ENCODE data around the gene EEF1B2. TPM values are rescaled to one million over a fixed set of nuclear protein-coding genes. Genes with fewer than 3 reads are reported as not detected.
"Not testable (repeated sequence)": the region's sequence is repeated elsewhere in the genome, so short reads cannot be mapped to it uniquely, and the experiment has no call there.

Gene EEF1B2
- total RNA-seq, 1 donor from 2014 or later, result 408 TPM

DNA sequence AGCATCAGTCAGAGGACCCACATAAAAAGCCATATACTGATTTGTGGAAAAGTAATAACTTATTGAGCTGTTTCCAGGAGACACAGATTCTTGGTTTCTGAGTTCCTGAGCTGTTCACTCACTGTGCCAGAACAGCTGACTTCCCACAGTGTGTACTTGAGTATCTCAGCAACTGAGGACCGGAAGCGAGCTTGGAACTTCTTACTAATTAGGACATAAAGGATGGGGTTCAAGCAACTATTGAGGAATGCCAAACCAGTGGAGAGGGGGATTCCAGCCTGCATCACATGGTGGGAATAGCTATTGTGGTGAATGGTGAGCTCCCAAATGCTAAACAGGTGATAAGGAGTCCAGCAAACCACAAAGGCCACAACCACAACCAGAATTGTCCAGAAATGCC, 16.4 kb downstream of the EEF1B2 start:
- TF ChIP-seq, protein P1, sequence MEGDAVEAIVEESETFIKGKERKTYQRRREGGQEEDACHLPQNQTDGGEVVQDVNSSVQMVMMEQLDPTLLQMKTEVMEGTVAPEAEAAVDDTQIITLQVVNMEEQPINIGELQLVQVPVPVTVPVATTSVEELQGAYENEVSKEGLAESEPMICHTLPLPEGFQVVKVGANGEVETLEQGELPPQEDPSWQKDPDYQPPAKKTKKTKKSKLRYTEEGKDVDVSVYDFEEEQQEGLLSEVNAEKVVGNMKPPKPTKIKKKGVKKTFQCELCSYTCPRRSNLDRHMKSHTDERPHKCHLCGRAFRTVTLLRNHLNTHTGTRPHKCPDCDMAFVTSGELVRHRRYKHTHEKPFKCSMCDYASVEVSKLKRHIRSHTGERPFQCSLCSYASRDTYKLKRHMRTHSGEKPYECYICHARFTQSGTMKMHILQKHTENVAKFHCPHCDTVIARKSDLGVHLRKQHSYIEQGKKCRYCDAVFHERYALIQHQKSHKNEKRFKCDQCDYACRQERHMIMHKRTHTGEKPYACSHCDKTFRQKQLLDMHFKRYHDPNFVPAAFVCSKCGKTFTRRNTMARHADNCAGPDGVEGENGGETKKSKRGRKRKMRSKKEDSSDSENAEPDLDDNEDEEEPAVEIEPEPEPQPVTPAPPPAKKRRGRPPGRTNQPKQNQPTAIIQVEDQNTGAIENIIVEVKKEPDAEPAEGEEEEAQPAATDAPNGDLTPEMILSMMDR (IDR thresholded peaks at IDR 0.05), result no peak
- no peaks in the 10 kb centered on the region for H3K36me3 ChIP-seq
- H3K4me1 ChIP-seq, result no peaks in the 10 kb centered on the region
- no peaks in the 10 kb centered on the region for H3K27me3 ChIP-seq (ENCODE audit: low read depth)
- intact Hi-C loops (cut with DNase I), result no loop called here
- no peaks in the 10 kb centered on the region for H3K9me3 ChIP-seq
- DNase-seq (no peak), ATAC-seq (no peak)
- H3K4me3 ChIP-seq, result no peak overlapping the region
- H3K27ac ChIP-seq, result no peak overlapping the region

DNA sequence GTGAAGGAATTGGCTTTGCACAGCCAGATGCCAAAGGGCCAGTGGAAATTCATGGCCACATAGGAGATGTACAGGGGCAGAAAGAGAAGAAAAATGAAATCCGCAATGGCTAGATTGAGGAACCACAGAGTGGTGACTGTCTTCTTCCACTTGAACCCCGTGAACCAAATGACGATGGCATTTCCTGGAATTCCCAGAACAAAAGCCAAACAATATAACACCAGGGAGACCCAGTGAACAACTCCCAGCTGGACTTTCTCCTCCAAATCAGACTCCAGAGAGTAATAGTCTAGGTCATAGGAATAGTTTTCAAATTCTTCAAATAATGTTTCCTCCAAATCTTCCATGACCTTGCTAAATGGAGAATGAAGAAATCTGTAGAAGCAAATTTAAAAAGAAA, 17.2 kb downstream of the EEF1B2 start:
- Histone ChIP-seq H3K9me3 (no peaks in the 10 kb centered on the region), H3K4me1 (no peaks in the 10 kb centered on the region), H3K27ac (no peak overlapping the region), H3K4me3 (no peak overlapping the region), H3K27me3 (ENCODE audit: low read depth) (no peaks in the 10 kb centered on the region), H3K36me3 (no peaks in the 10 kb centered on the region)
- DNase-seq (no peak), ATAC-seq (no peak)
- TF ChIP-seq, protein P1 (IDR thresholded peaks at IDR 0.05), result no peak
- intact Hi-C loops (cut with DNase I), result no loop called here

DNA sequence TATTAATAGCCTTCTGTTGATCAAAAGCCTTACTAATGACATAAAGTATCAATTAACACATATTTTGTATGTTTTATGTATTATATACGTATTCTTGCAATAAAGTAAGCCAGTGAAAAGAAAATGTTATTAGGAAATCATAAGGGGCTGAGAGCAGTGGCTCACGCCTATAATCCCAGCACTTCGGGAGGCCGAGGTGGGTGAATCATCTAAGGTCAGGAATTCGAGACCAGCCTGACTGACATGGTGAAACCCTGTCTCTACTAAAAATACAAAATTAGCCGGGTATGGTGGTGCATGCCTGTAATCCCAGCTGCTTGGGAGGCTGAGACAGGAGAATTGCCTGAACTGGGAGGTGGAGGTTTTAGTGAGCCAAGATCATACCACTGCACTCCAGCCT, 21.8 kb downstream of the EEF1B2 start:
- H3K27ac ChIP-seq; ATAC-seq; H3K27me3 ChIP-seq (ENCODE audit: low read depth); H3K4me1 ChIP-seq; DNase-seq; H3K4me3 ChIP-seq; intact Hi-C loops (cut with DNase I); H3K9me3 ChIP-seq; H3K36me3 ChIP-seq: not testable (repeated sequence)

DNA sequence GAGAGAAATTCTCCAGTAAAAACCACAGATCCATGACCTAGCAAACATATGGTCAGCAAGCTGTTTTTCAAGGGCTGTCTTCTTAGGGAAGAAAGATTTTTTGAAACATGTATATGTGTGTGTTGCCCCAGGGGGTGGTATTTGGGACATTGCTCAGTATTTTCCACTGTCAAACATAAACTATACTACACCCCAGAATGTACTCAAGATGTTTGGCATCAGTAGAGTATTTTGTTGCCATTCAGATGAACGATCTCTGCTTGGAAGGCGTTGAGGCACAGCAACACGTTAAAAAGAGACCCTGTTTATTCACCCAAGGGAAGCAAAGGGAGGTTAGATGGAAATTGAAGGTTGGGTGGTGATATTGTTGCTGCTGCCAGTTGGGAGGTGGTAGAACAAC, 30.0 kb downstream of the EEF1B2 start:
- ATAC-seq (no peak), DNase-seq (no peak)
- no peaks in the 10 kb centered on the region for H3K9me3 ChIP-seq
- H3K27me3 ChIP-seq (ENCODE audit: low read depth), result peaks cover 4% of the 10 kb centered on the region
- no peak overlapping the region for H3K27ac ChIP-seq
- intact Hi-C loops (cut with DNase I), result no loop called here
- TF ChIP-seq, protein P1 (IDR thresholded peaks at IDR 0.05), result no peak
- H3K4me3 ChIP-seq, result no peak overlapping the region
- no peaks in the 10 kb centered on the region for H3K36me3 ChIP-seq
- H3K4me1 ChIP-seq, result no peaks in the 10 kb centered on the region

DNA sequence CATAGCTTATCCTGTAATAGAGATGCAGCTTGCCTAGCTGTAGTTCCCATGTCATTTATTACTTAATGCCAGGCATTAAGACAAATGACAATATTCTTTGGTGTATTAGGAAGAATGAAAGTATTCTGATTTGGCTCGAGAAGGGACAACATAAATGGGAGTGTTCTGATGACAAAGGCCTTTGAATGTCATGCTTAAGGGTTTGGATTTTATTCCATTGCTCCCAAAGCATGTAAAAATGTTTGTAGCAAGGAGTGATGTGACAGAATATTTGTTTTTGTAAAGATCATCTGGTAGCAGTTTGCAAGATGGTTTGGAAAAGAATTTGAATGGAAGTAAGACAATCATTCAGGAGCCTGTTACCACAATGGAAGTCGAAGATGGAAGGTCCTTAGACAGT, 30.4 kb downstream of the EEF1B2 start:
- no peaks in the 10 kb centered on the region for H3K36me3 ChIP-seq
- H3K27ac ChIP-seq, result no peak overlapping the region
- ATAC-seq (no peak), DNase-seq (no peak)
- H3K4me1 ChIP-seq, result no peaks in the 10 kb centered on the region
- H3K9me3 ChIP-seq, result no peaks in the 10 kb centered on the region
- intact Hi-C loops (cut with DNase I), result no loop called here
- H3K27me3 ChIP-seq (ENCODE audit: low read depth), result peaks cover 4% of the 10 kb centered on the region
- TF ChIP-seq, protein P1 (IDR thresholded peaks at IDR 0.05), result no peak
- H3K4me3 ChIP-seq, result no peak overlapping the region

DNA sequence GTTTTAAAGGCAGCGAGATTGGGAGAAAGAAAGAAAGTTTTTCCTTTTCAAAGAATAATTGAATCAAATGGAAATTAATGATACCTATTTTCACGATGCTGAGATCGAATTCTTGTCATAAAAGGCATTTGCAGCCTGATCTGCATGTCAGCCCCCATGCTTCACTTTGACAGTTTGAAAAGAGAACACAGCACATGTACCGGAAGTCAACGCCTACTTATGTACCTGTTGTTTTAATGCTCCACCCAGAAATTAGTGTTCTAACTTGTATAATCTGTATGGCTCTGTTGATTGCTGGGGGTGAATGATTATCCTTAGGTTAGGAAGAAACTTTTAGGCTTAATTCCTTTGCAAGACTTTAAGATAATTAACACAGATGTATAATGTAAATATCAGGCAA, 31.0 kb downstream of the EEF1B2 start:
- H3K27me3 ChIP-seq (ENCODE audit: low read depth), result peaks cover 4% of the 10 kb centered on the region
- no peak overlapping the region for H3K27ac ChIP-seq
- intact Hi-C loops (cut with DNase I), result no loop called here
- DNase-seq (no peak), ATAC-seq (no peak)
- H3K9me3 ChIP-seq, result no peaks in the 10 kb centered on the region
- TF ChIP-seq, protein P1 (IDR thresholded peaks at IDR 0.05), result no peak
- no peaks in the 10 kb centered on the region for H3K4me1 ChIP-seq
- H3K4me3 ChIP-seq, result no peak overlapping the region
- no peaks in the 10 kb centered on the region for H3K36me3 ChIP-seq
